DOHH2 (cell line): ENCODE measurements around the gene METTL21C.

Experiments used
- H3F3A ChIP-seq: fragments of 200-600 bp; sonication (generic), shearing (Covaris generic); 2 replicates; pipeline ENCODE4 v1.6.0; 2016; ENCODE audit warnings: antibody characterized with exemption, mild to moderate bottlenecking; ENCODE audit not compliant: control insufficient read depth, insufficient read depth
- H3K27ac ChIP-seq: fragments of 200-600 bp; sonication (generic); 2 replicates; pipeline ENCODE4 v1.5.1; 2014; ENCODE audit warnings: low read depth, mild to moderate bottlenecking, low read length, moderate library complexity
- H3K27me3 ChIP-seq: fragments of 200-600 bp; sonication (generic); 2 replicates; pipeline ENCODE4 v1.6.1; 2014; ENCODE audit warnings: mild to moderate bottlenecking, low read length, mixed read lengths; ENCODE audit not compliant: control insufficient read depth
- H3K36me3 ChIP-seq: fragments of 200-600 bp; sonication (generic); 2 replicates; pipeline ENCODE4 v1.6.1; 2014; ENCODE audit warnings: mild to moderate bottlenecking, low read length, moderate library complexity, mixed read lengths; ENCODE audit not compliant: control insufficient read depth
- H3K4me1 ChIP-seq: fragments of 200-600 bp; sonication (generic); 2 replicates; pipeline ENCODE4 v1.6.1; 2014; ENCODE audit warnings: mild to moderate bottlenecking, low read length, mixed read lengths; ENCODE audit not compliant: control insufficient read depth
- H3K4me2 ChIP-seq: fragments of 200-600 bp; sonication (generic); 2 replicates; pipeline ENCODE4 v1.6.0; 2014; ENCODE audit warnings: mild to moderate bottlenecking, low read length, moderate library complexity
- H3K4me3 ChIP-seq: fragments of 200-600 bp; sonication (generic); 2 replicates; pipeline ENCODE4 v1.5.1; 2014; ENCODE audit warnings: mild to moderate bottlenecking, low read length, mixed read lengths
- H3K79me2 ChIP-seq: fragments of 200-600 bp; sonication (generic); 2 replicates; pipeline ENCODE4 v1.6.1; 2014; ENCODE audit warnings: mild to moderate bottlenecking, low read length, mixed read lengths; ENCODE audit not compliant: control insufficient read depth
- H3K9me2 ChIP-seq: fragments of 200-600 bp; sonication (generic); replicated peaks from 2 replicates; pipeline ENCODE4 v1.6.1; 2014; ENCODE audit warnings: mild to moderate bottlenecking, low read length, mixed read lengths; ENCODE audit not compliant: control insufficient read depth
- H3K9me3 ChIP-seq: fragments of 200-600 bp; sonication (generic); 2 replicates; pipeline ENCODE4 v1.6.1; 2014; ENCODE audit warnings: antibody characterized with exemption, low read length, mixed read lengths; ENCODE audit not compliant: control insufficient read depth, insufficient read depth
- H4K20me1 ChIP-seq: fragments of 200-600 bp; sonication (generic); 2 replicates; pipeline ENCODE4 v1.6.0; 2014; ENCODE audit warnings: low read depth, mild to moderate bottlenecking, antibody characterized with exemption, low read length, moderate library complexity; ENCODE audit not compliant: control insufficient read depth, insufficient read depth
- EZH2phosphoT487 ChIP-seq: fragments of 200-600 bp; sonication (generic); IDR thresholded peaks from 2 replicates; pipeline ENCODE4 v1.6.1; 2017; ENCODE audit warnings: borderline replicate concordance, mild to moderate bottlenecking, antibody characterized with exemption, low read length, moderate library complexity, mixed read lengths
- TF ChIP-seq, protein P1 (sequence below): fragments of 200-600 bp; sonication (generic); IDR thresholded peaks from one replicate; pipeline ENCODE4 v1.5.1; 2014; ENCODE audit warnings: antibody characterized with exemption, mild to moderate bottlenecking, low read depth, low read length; ENCODE audit not compliant: poor library complexity, severe bottlenecking

Gene METTL21C

DNA sequence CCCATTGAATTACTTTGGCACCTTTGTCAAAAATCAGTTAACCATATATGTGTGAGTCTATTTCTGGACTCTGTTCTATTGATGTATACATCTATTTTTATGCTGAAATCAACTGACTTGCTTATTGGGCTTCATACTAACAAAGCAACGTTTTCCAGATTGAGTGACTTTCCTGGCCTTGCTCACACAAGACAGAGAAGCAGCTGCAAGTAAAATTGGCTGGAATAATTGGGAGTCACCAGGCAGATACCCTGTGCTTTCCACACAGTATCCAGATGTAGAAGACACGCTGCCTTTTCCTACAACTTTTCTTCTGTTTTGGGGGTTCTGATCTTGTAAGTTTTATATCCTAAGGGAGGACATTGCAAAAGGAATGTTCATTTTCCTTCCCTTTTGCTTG lies 11.2 kb downstream of the METTL21C start:
- Histone ChIP-seq H3K36me3 (peaks cover 13% of the 10 kb centered on the region), H3K27me3 (no peaks in the 10 kb centered on the region), H3K79me2 (no peaks in the 10 kb centered on the region), H4K20me1 (no peaks in the 10 kb centered on the region), H3K9me2 (no peaks in the 10 kb centered on the region), H3K4me3 (no peak overlapping the region), H3K4me2 (no peak overlapping the region), H3F3A (peaks cover 8% of the 10 kb centered on the region; the same call in 1 of the 2 replicates), H3K4me1 (peaks cover 14% of the 10 kb centered on the region), H3K9me3 (no peaks in the 10 kb centered on the region), H3K27ac (no peak overlapping the region)
- TF ChIP-seq EZH2phosphoT487 = no peak
- TF ChIP-seq, protein P1, sequence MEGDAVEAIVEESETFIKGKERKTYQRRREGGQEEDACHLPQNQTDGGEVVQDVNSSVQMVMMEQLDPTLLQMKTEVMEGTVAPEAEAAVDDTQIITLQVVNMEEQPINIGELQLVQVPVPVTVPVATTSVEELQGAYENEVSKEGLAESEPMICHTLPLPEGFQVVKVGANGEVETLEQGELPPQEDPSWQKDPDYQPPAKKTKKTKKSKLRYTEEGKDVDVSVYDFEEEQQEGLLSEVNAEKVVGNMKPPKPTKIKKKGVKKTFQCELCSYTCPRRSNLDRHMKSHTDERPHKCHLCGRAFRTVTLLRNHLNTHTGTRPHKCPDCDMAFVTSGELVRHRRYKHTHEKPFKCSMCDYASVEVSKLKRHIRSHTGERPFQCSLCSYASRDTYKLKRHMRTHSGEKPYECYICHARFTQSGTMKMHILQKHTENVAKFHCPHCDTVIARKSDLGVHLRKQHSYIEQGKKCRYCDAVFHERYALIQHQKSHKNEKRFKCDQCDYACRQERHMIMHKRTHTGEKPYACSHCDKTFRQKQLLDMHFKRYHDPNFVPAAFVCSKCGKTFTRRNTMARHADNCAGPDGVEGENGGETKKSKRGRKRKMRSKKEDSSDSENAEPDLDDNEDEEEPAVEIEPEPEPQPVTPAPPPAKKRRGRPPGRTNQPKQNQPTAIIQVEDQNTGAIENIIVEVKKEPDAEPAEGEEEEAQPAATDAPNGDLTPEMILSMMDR = no peak

DNA sequence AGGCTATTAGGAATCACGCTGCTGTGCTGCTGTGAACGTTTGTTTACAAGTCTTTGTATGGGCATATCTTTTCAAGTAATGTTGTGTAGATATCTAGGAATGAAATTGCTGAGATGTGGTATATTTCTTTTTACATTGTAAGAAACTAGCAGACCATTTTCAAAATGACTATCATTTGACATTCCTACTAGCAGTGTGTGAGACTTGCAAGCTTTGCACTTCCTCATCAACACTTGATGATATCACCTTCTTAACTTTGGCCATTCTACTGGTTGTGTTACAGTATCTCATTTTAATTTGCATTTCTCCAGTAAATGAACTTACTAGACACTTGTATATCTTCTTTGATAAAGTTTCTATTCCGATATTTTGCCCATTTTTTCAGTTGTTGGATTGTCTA lies 12.1 kb downstream of the METTL21C start:
- H3K27ac ChIP-seq = no peak overlapping the region
- H3K4me3 ChIP-seq = no peak overlapping the region
- no peaks in the 10 kb centered on the region for H3K27me3 ChIP-seq
- no peaks in the 10 kb centered on the region for H3K79me2 ChIP-seq
- H3K4me1 ChIP-seq = peaks cover 14% of the 10 kb centered on the region
- no peaks in the 10 kb centered on the region for H3K9me3 ChIP-seq
- no peaks in the 10 kb centered on the region for H4K20me1 ChIP-seq
- TF ChIP-seq, protein P1 = no peak
- TF ChIP-seq EZH2phosphoT487 = no peak
- H3F3A ChIP-seq = peaks cover 8% of the 10 kb centered on the region; the same call in 1 of the 2 replicates
- no peaks in the 10 kb centered on the region for H3K9me2 ChIP-seq
- H3K4me2 ChIP-seq = no peak overlapping the region
- H3K36me3 ChIP-seq = peaks cover 20% of the 10 kb centered on the region

DNA sequence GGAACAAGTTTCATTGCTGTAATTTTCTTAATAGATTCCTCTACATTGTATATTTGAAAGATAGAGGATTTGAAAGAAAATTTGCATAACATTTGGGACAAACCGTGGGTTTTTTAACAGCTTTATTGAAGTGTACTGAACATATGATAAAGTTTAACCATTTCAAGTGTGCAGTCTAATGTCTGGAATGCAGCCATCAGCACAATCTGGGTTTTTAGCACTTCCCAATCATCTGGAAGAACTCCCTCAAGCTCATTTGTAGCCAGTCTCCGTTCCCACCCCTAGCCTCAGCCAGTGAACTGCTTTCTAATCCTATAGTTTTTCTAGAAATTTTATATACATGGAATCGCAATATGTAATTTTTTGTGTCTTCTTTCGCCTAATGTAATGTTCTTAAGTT lies 12.6 kb downstream of the METTL21C start:
- Histone ChIP-seq H3K4me3 (no peak overlapping the region), H3K36me3 (peaks cover 25% of the 10 kb centered on the region), H3K79me2 (no peaks in the 10 kb centered on the region), H3K4me1 (peaks cover 14% of the 10 kb centered on the region), H3K4me2 (no peak overlapping the region), H3K27me3 (no peaks in the 10 kb centered on the region), H3K27ac (no peak overlapping the region), H3K9me3 (no peaks in the 10 kb centered on the region), H3K9me2 (no peaks in the 10 kb centered on the region), H3F3A (peaks cover 8% of the 10 kb centered on the region; the same call in 1 of the 2 replicates), H4K20me1 (no peaks in the 10 kb centered on the region)
- TF ChIP-seq EZH2phosphoT487 = no peak
- TF ChIP-seq, protein P1 = no peak
